ENCODE data around the gene UBE2R2. TPM values are rescaled to one million over a fixed set of nuclear protein-coding genes. Genes with fewer than 3 reads are reported as not detected.

UBE2R2 gene
- total and polyA plus RNA-seq, 2 of the 8 experiments (the other 6 are each of a cell fraction or from before 2014, with no cell fraction given), result 19.4 to 42.1 TPM

DNA sequence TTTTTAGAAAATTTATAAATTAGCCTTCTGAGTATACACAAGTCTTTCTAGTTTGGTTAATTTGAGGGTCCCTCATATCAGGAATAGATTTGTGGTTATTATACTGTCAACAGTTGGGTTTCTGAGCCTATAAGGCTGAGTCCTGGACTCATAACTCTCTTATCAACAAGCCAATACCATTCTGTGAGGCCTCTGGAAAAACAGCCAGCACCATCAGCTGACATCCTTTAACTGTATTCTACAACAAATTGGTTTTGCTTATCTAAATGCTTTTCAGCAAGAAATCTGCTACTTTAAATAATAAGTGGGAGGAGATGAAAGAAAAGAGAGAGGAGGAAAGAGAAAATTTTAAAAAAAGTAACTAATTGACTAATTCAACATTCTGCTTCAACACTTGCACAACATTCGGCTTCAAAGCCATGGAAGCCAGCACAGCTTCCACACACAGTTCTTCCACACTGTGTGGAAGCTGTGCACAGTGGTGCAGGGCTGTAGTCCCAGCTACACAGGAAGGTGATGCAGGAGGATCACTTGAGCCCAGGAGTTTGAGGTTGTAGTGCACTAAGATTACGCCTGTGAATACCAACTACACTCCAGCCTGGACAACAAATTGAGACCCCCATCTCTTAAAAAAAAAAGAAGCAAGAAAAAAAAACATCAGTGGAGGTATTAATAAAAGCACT is 147.3 kb downstream of the UBE2R2 start (continued):
- TF ChIP-seq EP300 (IDR thresholded peaks at IDR 0.05; ENCODE audit: borderline replicate concordance in 1 of 2, low read depth in 2 of 2, low read length in 2 of 2) (no peak), RFX5 (IDR thresholded peaks at IDR 0.05; ENCODE audit: borderline replicate concordance, low read depth, low read length) (no peak), RBBP5 (IDR thresholded peaks at IDR 0.05; ENCODE audit: borderline replicate concordance, low read depth, low read length) (no peak), CBX5 (IDR thresholded peaks at IDR 0.05; ENCODE audit: low read depth, low read length) (no peak), SP1 (IDR thresholded peaks at IDR 0.05; ENCODE audit: low read depth, low read length) (no peak)

Small RNA genes lying within 50 kb of the gene (small RNA-seq; reads per million reads assigned to genes)
- gene RF00019 (ENCODE audit: insufficient read depth) (not detected), gene RNU4ATAC11P (ENCODE audit: insufficient read depth) (not detected), gene SNORD121A (ENCODE audit: insufficient read depth) (24.9 reads per million, percentile 93 among the genes with 10 or more reads in this experiment), gene SNORD121B (ENCODE audit: insufficient read depth) (not detected)

Other genes with a start within 250 kb of the UBE2R2 start
- not detected in 2 replicates for gene PRSS3, start 21.6 kb upstream of the UBE2R2 start, total RNA-seq (2021; fragmentation: NEBNext Ultra II Directional; extraction: Animal tissue kit (Norgen Biotek cat#: 25700))
- 0.12 TPM in 1 of 2 replicates, not detected in the other for gene PRSS3, start 21.6 kb upstream of the UBE2R2 start, polyA plus RNA-seq (2011; rRNA removed)
- 72.0 and 75.0 TPM in 2 replicates for gene UBAP2, start 231.7 kb downstream of the UBE2R2 start, total RNA-seq (2021; fragmentation: NEBNext Ultra II Directional; extraction: Animal tissue kit (Norgen Biotek cat#: 25700))
- gene UBAP2, start 231.7 kb downstream of the UBE2R2 start, polyA plus RNA-seq (2011; rRNA removed), result 81.4 and 88.2 TPM in 2 replicates